Measurements from ENCODE around the gene COX19.

COX19 gene

DNA sequence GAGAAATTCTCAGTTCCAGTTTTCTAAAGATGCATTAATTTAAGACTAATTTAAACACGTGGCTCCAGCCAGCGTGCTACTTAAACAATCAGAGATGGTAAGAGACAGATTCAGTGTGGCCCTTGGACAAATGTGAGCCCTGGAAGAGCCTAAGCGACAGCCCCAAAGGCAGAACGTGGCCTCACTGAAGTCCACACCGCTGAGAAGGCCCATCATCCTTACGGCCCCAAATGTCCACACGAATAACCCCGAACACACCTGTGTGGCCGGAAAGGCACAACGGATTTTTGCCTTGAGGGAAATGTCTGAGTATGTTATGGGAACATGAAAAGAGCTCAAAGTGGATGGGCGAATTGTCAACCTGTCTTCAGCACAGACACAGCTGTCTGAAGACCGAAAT, 3.2 kb downstream of the COX19 start:
- no peak for DNase-seq
- H3K4me1 ChIP-seq: no peaks in the 10 kb centered on the region
- peaks cover 45% of the 10 kb centered on the region for H3K36me3 ChIP-seq
- no peaks in the 10 kb centered on the region for H3K27me3 ChIP-seq
- H3K4me3 ChIP-seq (ENCODE audit: low read depth, low read length): no peak overlapping the region
- H3K9me3 ChIP-seq: no peaks in the 10 kb centered on the region
- no peak for TF ChIP-seq CTCF (IDR thresholded peaks at IDR 0.05; ENCODE audit: low read depth, low read length)

- no peak for TF ChIP-seq CTCF (IDR thresholded peaks at IDR 0.05; ENCODE audit: low read depth, low read length)
- H3K4me1 ChIP-seq: no peaks in the 10 kb centered on the region
- H3K27me3 ChIP-seq: no peaks in the 10 kb centered on the region
- DNase-seq: no peak
- peaks cover 47% of the 10 kb centered on the region for H3K36me3 ChIP-seq
- no peak overlapping the region for H3K4me3 ChIP-seq (ENCODE audit: low read depth, low read length)
- no peaks in the 10 kb centered on the region for H3K9me3 ChIP-seq
Observed at GRCh38 chr7:970744-971143, 4.6 kb downstream of the COX19 start.

- no peak for TF ChIP-seq CTCF (IDR thresholded peaks at IDR 0.05; ENCODE audit: low read depth, low read length)
- no peaks in the 10 kb centered on the region; the same call in 1 of the 2 replicates for H3K27me3 ChIP-seq
- H3K4me3 ChIP-seq (ENCODE audit: low read depth, low read length): no peak overlapping the region
- H3K36me3 ChIP-seq: peaks cover 43% of the 10 kb centered on the region
- peaks cover 8% of the 10 kb centered on the region for H3K4me1 ChIP-seq
- H3K9me3 ChIP-seq: no peaks in the 10 kb centered on the region
- no peak for DNase-seq
Observed at GRCh38 chr7:969403-969802, 5.9 kb downstream of the COX19 start.

DNA sequence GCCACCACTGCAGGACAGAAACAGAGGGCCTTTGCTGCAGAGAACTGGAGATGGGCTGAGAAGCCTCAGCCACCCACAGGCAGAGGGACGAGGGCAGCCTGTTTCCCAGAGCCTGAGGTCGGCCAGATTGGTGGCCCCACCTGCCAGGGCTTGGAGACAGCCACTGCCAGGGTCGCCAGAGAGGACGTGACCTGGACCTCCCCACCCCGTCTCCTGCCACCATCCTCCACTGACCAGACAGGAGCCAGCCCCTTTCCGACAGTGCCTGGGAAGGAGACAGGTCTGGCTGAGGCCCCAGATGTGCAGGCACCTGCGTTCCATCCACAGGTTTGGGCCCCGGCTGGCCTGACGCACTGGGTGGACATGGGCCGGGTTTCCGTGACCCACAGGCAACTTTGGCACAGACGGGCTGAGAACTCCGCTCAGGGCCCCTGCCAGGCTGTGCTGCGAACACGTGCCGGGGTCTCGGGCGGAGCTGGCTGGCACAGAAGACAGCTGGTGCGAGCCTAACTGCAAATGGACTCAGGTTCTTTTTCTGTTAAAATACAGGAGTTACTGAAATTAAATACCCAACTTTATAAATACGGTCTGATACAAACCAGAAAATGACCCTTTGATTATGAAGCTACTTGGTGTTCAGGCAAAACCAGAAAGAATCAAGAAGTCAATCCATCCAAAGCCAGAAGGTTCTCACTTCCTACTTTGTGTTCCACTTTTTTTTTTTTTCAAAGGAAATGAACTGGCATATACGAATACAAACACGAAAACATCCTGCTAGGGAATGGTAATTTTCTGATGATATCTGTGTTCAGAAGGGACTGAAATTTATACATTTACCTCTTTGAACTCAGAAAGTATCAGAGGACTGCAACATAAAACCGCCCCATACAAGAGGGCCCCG, 6.9 kb downstream of the COX19 start:
- peaks cover 9% of the 10 kb centered on the region for H3K4me1 ChIP-seq
- H3K36me3 ChIP-seq: peaks cover 42% of the 10 kb centered on the region
- TF ChIP-seq CTCF (IDR thresholded peaks at IDR 0.05; ENCODE audit: low read depth, low read length): no peak

DNA sequence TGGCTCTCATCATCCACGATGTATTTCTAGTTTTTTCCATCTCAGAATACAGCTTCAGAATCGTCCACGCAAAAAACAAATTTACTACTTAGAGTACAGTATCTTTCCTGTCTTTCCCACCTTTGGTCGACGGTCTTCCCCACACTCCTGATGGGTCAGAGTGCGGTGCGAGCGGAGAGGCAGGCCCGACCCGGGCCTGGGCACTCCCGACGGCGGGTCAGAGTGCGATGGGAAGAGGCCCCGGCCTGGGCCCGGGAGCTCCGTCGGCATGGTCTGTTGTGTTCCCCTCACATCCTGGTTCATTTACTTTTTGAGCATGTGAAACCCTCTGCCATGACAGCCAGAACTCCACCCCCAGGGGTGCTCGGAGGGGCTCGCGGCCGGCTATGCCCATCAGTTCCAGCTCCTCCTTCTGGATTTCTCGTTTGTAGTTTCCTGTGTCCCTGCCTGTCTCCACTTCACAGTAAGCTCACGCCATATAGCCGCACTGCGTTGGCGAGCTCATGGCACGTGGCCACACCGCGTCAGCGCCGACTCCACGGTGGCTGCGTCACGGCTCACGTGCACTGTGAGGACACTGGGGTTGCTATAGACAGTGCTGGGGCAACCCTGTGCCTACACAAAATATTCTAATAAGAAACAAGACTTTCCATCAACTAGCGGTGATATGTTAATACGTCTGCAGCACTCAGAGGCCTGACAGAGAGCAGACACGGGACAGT, 7.8 kb downstream of the COX19 start:
- Histone ChIP-seq H3K4me1 (peaks cover 9% of the 10 kb centered on the region), H3K9me3 (no peaks in the 10 kb centered on the region), H3K36me3 (peaks cover 32% of the 10 kb centered on the region), H3K27me3 (no peaks in the 10 kb centered on the region; the same call in 1 of the 2 replicates), H3K4me3 (ENCODE audit: low read depth, low read length) (no peak overlapping the region)
- DNase-seq: no peak
- TF ChIP-seq CTCF (IDR thresholded peaks at IDR 0.05; ENCODE audit: low read depth, low read length): no peak

More for the DNA sequence above, 6.9 kb downstream of the COX19 start:
- DNase-seq: no peak
- no peak overlapping the region for H3K4me3 ChIP-seq (ENCODE audit: low read depth, low read length)
- no peaks in the 10 kb centered on the region for H3K9me3 ChIP-seq
- H3K27me3 ChIP-seq: no peaks in the 10 kb centered on the region; the same call in 1 of the 2 replicates
